GM23338 (cell line): ENCODE data around the gene ECHDC3. TPM values are rescaled to one million over a fixed set of nuclear protein-coding genes. Genes with fewer than 3 reads are reported as not detected.

Experiments used
- ATAC-seq: fragments of 200-7000 bp; cut with Tn5 transposase; 3 replicates; pipeline ENCODE4 v1.9.1; 2020
- DNase-seq: peaks from one replicate; pipeline ENCODE4 v3.0.0-alpha.2; 2015; ENCODE audit warnings: low spot score
- H2AFZ ChIP-seq: fragments of 200-600 bp; sonication (generic); 2 replicates; pipeline ENCODE4 v1.8.0; 2016; ENCODE audit warnings: antibody characterized with exemption, mild to moderate bottlenecking, moderate library complexity
- H3F3A ChIP-seq: fragments of 200-600 bp; sonication (generic); replicated peaks from 2 replicates; pipeline ENCODE4 v1.8.0; 2017; ENCODE audit warnings: antibody characterized with exemption, mixed run types, low read depth
- H3K27ac ChIP-seq: fragments of 200-600 bp; sonication (generic); 2 replicates; pipeline ENCODE4 v1.6.1; 2016; ENCODE audit warnings: low read depth
- H3K27me3 ChIP-seq: fragments of 200-600 bp; sonication (generic); 2 replicates; pipeline ENCODE4 v1.8.0; 2016; ENCODE audit warnings: mild to moderate bottlenecking, mixed run types, moderate library complexity; ENCODE audit not compliant: insufficient read depth
- H3K36me3 ChIP-seq: fragments of 200-600 bp; sonication (generic); 2 replicates; pipeline ENCODE4 v1.8.0; 2016; ENCODE audit warnings: mild to moderate bottlenecking; ENCODE audit not compliant: insufficient read depth
- H3K4me1 ChIP-seq: fragments of 200-600 bp; sonication (generic); 2 replicates; pipeline ENCODE4 v1.8.0; 2016; ENCODE audit warnings: mild to moderate bottlenecking, moderate library complexity; ENCODE audit not compliant: insufficient read depth
- H3K4me2 ChIP-seq: fragments of 200-600 bp; sonication (generic); 2 replicates; pipeline ENCODE4 v1.7.1; 2017; ENCODE audit warnings: mixed run types
- H3K4me3 ChIP-seq: fragments of 200-600 bp; sonication (generic); 2 replicates; pipeline ENCODE4 v1.6.1; 2016; ENCODE audit warnings: mixed run types
- H3K79me2 ChIP-seq: fragments of 200-600 bp; sonication (generic); replicated peaks from 2 replicates; pipeline ENCODE4 v1.8.0; 2017; ENCODE audit warnings: mild to moderate bottlenecking; ENCODE audit not compliant: insufficient read depth
- H3K9me2 ChIP-seq: fragments of 200-600 bp; sonication (generic); 2 replicates; pipeline ENCODE4 v1.8.0; 2017; ENCODE audit not compliant: insufficient read depth
- H4K20me1 ChIP-seq: fragments of 200-600 bp; sonication (generic); replicated peaks from 2 replicates; pipeline ENCODE4 v1.8.0; 2017; ENCODE audit warnings: mild to moderate bottlenecking; ENCODE audit not compliant: insufficient read depth
- H3K27ac Mint-ChIP-seq: 2 replicates; pipeline ENCODE4 v1.8.0; 2020; ENCODE audit warnings: inconsistent platforms, mild to moderate bottlenecking, moderate library complexity, mixed read lengths
- H3K27me3 Mint-ChIP-seq: 3 replicates; pipeline ENCODE4 v1.8.0; 2022; ENCODE audit warnings: low read depth, mild to moderate bottlenecking, moderate library complexity, mixed read lengths, inconsistent platforms; ENCODE audit not compliant: insufficient read depth, poor library complexity
- H3K36me3 Mint-ChIP-seq: 3 replicates; pipeline ENCODE4 v1.8.0; 2021; ENCODE audit warnings: low read depth, mild to moderate bottlenecking, inconsistent platforms, moderate library complexity, mixed read lengths
- H3K4me1 Mint-ChIP-seq: 3 replicates; pipeline ENCODE4 v1.8.0; 2020; ENCODE audit warnings: mild to moderate bottlenecking, inconsistent platforms, mixed read lengths
- H3K4me3 Mint-ChIP-seq: 3 replicates; pipeline ENCODE4 v1.8.0; 2021; ENCODE audit warnings: moderate library complexity, mild to moderate bottlenecking, inconsistent platforms, mixed read lengths
- H3K9me3 Mint-ChIP-seq: 3 replicates; pipeline ENCODE4 v1.8.0; 2020; ENCODE audit warnings: moderate library complexity, mild to moderate bottlenecking, inconsistent platforms, mixed read lengths
- CREB1 ChIP-seq: fragments of 250-450 bp; sonication (Bioruptor Pico); IDR thresholded peaks from 2 replicates; pipeline ENCODE4 v1.5.0; 2020; ENCODE audit warnings: low read depth, mild to moderate bottlenecking, moderate library complexity
- ETS1 ChIP-seq: IDR thresholded peaks from 2 replicates; pipeline ENCODE4 v1.6.1; 2016; ENCODE audit warnings: antibody characterized with exemption
- EZH2 ChIP-seq: fragments of 200-600 bp; sonication (generic); IDR thresholded peaks from one replicate; pipeline ENCODE4 v1.8.0; 2017; ENCODE audit warnings: antibody characterized with exemption, mild to moderate bottlenecking, low read depth; ENCODE audit not compliant: unreplicated experiment
- EZH2phosphoT487 ChIP-seq: fragments of 200-600 bp; sonication (generic); IDR thresholded peaks from one replicate; pipeline ENCODE4 v1.8.1; 2018; ENCODE audit warnings: antibody characterized with exemption; ENCODE audit not compliant: unreplicated experiment
- JUNB ChIP-seq: IDR thresholded peaks from one replicate; pipeline ENCODE4 v1.6.1; 2016; ENCODE audit warnings: antibody characterized with exemption; ENCODE audit not compliant: unreplicated experiment
- STAT1 ChIP-seq: IDR thresholded peaks from one replicate; pipeline ENCODE4 v1.6.1; 2016; ENCODE audit warnings: antibody characterized with exemption; ENCODE audit not compliant: unreplicated experiment
- ZNF114 ChIP-seq: fragments of 250-450 bp; sonication (Bioruptor Pico); IDR thresholded peaks from 2 replicates; pipeline ENCODE4 v1.5.0; 2020; ENCODE audit warnings: mild to moderate bottlenecking, moderate library complexity
- ZNF331 ChIP-seq: fragments of 250-450 bp; sonication (Bioruptor Pico); IDR thresholded peaks from 2 replicates; pipeline ENCODE4 v1.5.0; 2020; ENCODE audit warnings: low read depth, mild to moderate bottlenecking, moderate library complexity
- ZNF462 ChIP-seq: fragments of 250-450 bp; sonication (Bioruptor Pico); IDR thresholded peaks from 2 replicates; pipeline ENCODE4 v1.5.0; 2020; ENCODE audit warnings: mild to moderate bottlenecking, moderate library complexity
- polyA plus RNA-seq: library from polyadenylated mRNA; unstranded; fragments of >200 nt; fragmentation: Nextera tagmentation; extraction: Ambion mirVana; gene quantifications from 2 replicates; pipeline ENCODE4 v1.2.1, GENCODE V29; 2016
- total RNA-seq: library from RNA; depleted of rRNA; stranded (reverse); fragments of >200 nt; shearing (Covaris generic); gene quantifications from 2 replicates; pipeline ENCODE4 v1.2.3, GENCODE V29; 2014; rRNA removed

ECHDC3 gene
- total and polyA plus RNA-seq, 2 experiments from 2014 or later, result 16.3 to 50.1 TPM

GRCh38 chr10:11813177-11813576 lies 71.0 kb downstream of the ECHDC3 start:
- H3K36me3 ChIP-seq, result no peaks in the 10 kb centered on the region
- H3K4me2 ChIP-seq, result no peak overlapping the region
- no peaks in the 10 kb centered on the region for H3K27me3 ChIP-seq
- H3K79me2 ChIP-seq, result no peaks in the 10 kb centered on the region
- H3K4me3 ChIP-seq, result no peak overlapping the region
- no peaks in the 10 kb centered on the region for H4K20me1 ChIP-seq
- no peak for TF ChIP-seq EZH2phosphoT487
- TF ChIP-seq JUNB, result no peak
- no peak for TF ChIP-seq STAT1
- no peak for TF ChIP-seq ZNF331 (CRISPR knock-in tag)
- no peak for TF ChIP-seq CREB1
- no peak for TF ChIP-seq ZNF462 (CRISPR knock-in tag)
- no peak for TF ChIP-seq ZNF114 (CRISPR knock-in tag)
- no peak for TF ChIP-seq EZH2
- TF ChIP-seq ETS1, result no peak
- Mint-ChIP-seq H3K4me1 (peaks cover 6% of the 10 kb centered on the region), H3K36me3 (no peaks in the 10 kb centered on the region), H3K4me3 (no peak overlapping the region), H3K27me3 (no peaks in the 10 kb centered on the region), H3K9me3 (no peaks in the 10 kb centered on the region), H3K27ac (no peak overlapping the region)
- ATAC-seq, result no peak
- H3K9me2 ChIP-seq, result no peaks in the 10 kb centered on the region
- DNase-seq, result no peak
- no peak overlapping the region for H3K27ac ChIP-seq
- peaks cover 3% of the 10 kb centered on the region; the same call in 1 of the 2 replicates for H3K4me1 ChIP-seq
- no peaks in the 10 kb centered on the region for H3F3A ChIP-seq
- no peak overlapping the region for H2AFZ ChIP-seq

Other genes starting within 250 kb of the ECHDC3 start
- gene USP6NL, start 130.7 kb upstream of the ECHDC3 start, total RNA-seq, result 23.0 and 29.7 TPM in 2 replicates
- 6.8 and 8.1 TPM in 2 replicates for gene USP6NL, start 130.7 kb upstream of the ECHDC3 start, polyA plus RNA-seq
- 5.6 and 10.8 TPM in 2 replicates for gene PROSER2, start 81.0 kb downstream of the ECHDC3 start, total RNA-seq
- gene PROSER2, start 81.0 kb downstream of the ECHDC3 start, polyA plus RNA-seq, result 3.7 and 4.2 TPM in 2 replicates